ENCODE data around the gene ADAMTSL1. TPM values are rescaled to one million over a fixed set of nuclear protein-coding genes. Genes with fewer than 3 reads are reported as not detected.

Gene ADAMTSL1
- total RNA-seq, 3 donors from 2014 or later = 3.6 to 7.5 (median 4.2) TPM

DNA sequence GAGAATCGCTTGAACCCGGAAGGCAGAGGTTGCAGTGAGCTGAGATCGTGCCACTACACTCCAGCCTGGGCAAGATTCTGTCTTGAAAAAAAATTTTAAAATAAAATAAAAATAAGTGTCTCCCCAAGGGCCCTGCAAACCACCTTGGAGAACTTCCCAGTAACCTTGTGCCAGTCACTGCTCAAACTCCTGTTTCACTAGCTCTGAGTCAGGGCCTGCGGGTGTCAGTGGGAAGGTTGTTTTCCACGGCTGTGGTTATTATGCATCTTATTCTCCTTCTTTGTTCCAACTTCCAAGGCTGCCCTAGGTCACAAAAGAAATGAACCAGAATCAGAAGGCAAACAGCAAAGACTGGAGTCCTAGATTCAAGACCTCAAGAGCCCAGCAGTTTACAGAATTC lies 246.7 kb downstream of the ADAMTSL1 start:
- DNase-seq (ENCODE audit: low spot score in 2 of 2) = no peak
- H3K4me3 ChIP-seq = no peak overlapping the region
- H3K27ac ChIP-seq = no peak overlapping the region
- intact Hi-C loops (cut with DNase I; ENCODE audit: low total_unique reads) = no loop called here
- no peaks in the 10 kb centered on the region for H3K9me3 ChIP-seq
- no peaks in the 10 kb centered on the region for H3K36me3 ChIP-seq
- TF ChIP-seq POLR2A (IDR thresholded peaks at IDR 0.05) (no peak), CTCF (IDR thresholded peaks at IDR 0.05) (no peak), POLR2AphosphoS5 (IDR thresholded peaks at IDR 0.05) (no peak)
- no peaks in the 10 kb centered on the region for H3K27me3 ChIP-seq
- H3K4me1 ChIP-seq = no peaks in the 10 kb centered on the region

- Histone ChIP-seq H3K36me3 (no peaks in the 10 kb centered on the region), H3K4me3 (no peak overlapping the region), H3K9me3 (no peaks in the 10 kb centered on the region), H3K27me3 (no peaks in the 10 kb centered on the region), H3K27ac (no peak overlapping the region), H3K4me1 (no peaks in the 10 kb centered on the region)
- intact Hi-C loops (cut with DNase I; ENCODE audit: low total_unique reads) = no loop called here
- TF ChIP-seq POLR2AphosphoS5 (IDR thresholded peaks at IDR 0.05) = no peak
- TF ChIP-seq CTCF (IDR thresholded peaks at IDR 0.05) = no peak
- no peak for TF ChIP-seq POLR2A (IDR thresholded peaks at IDR 0.05)
- DNase-seq (ENCODE audit: low spot score in 2 of 2) = no peak
These were observed 247.5 kb downstream of the ADAMTSL1 start for GRCh38 chr9:18721267-18721994.

DNA sequence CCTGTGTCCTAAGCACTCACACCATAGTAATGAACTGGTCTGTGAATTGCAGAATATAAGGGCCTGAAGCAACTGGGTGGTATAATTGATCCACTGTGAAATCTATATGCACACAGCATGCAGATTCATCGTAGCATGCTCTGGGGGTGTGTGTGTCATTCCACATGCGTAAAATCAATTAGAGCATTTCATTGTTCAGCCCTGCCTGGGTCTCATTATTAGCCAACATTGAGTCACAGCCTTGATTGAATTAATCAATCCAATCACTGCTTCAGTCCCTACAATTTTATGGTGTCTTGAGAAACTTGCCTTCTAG lies 248.0 kb downstream of the ADAMTSL1 start:
- no peaks in the 10 kb centered on the region for H3K9me3 ChIP-seq
- intact Hi-C loops (cut with DNase I; ENCODE audit: low total_unique reads) = no loop called here
- no peak for TF ChIP-seq CTCF (IDR thresholded peaks at IDR 0.05)
- no peak for TF ChIP-seq POLR2A (IDR thresholded peaks at IDR 0.05)
- TF ChIP-seq POLR2AphosphoS5 (IDR thresholded peaks at IDR 0.05) = no peak
- H3K27me3 ChIP-seq = no peaks in the 10 kb centered on the region
- no peak overlapping the region for H3K4me3 ChIP-seq
- no peak overlapping the region for H3K27ac ChIP-seq
- no peaks in the 10 kb centered on the region for H3K4me1 ChIP-seq
- no peaks in the 10 kb centered on the region for H3K36me3 ChIP-seq
- DNase-seq (ENCODE audit: low spot score in 2 of 2) = no peak

DNA sequence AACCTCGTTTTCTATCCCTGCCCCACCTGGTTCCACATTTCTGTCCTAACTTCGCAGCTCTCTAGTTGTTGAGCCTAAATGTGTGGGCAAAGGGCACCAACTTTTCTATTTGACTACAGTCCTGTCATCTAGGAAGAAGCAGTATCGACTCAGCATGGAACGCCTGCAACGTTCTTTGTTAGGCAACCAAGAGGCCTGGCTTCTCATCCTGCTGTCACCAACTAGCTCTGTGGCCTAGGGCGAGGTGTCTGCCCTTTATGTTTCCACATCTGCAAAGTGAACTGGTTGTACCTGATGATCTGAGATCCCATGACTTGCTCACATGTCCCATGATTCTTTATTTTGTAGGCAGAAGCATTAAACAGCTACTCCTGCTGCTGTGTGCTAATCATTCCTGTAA lies 248.9 kb downstream of the ADAMTSL1 start:
- H3K27me3 ChIP-seq = no peaks in the 10 kb centered on the region
- H3K27ac ChIP-seq = no peak overlapping the region
- H3K9me3 ChIP-seq = no peaks in the 10 kb centered on the region
- DNase-seq (ENCODE audit: low spot score in 2 of 2) = no peak
- H3K36me3 ChIP-seq = no peaks in the 10 kb centered on the region
- H3K4me1 ChIP-seq = no peaks in the 10 kb centered on the region
- H3K4me3 ChIP-seq = no peak overlapping the region
- TF ChIP-seq POLR2AphosphoS5 (IDR thresholded peaks at IDR 0.05) (no peak), POLR2A (IDR thresholded peaks at IDR 0.05) (no peak), CTCF (IDR thresholded peaks at IDR 0.05) (no peak)
- intact Hi-C loops (cut with DNase I; ENCODE audit: low total_unique reads) = no loop called here

GRCh38 chr9:18723366-18723765 lies 249.4 kb downstream of the ADAMTSL1 start:
- no peak overlapping the region for H3K4me3 ChIP-seq
- no peak overlapping the region for H3K27ac ChIP-seq
- no peak for DNase-seq (ENCODE audit: low spot score in 2 of 2)
- H3K27me3 ChIP-seq = no peaks in the 10 kb centered on the region
- H3K9me3 ChIP-seq = no peaks in the 10 kb centered on the region
- intact Hi-C loops (cut with DNase I; ENCODE audit: low total_unique reads) = no loop called here
- H3K4me1 ChIP-seq = no peaks in the 10 kb centered on the region
- TF ChIP-seq POLR2A (IDR thresholded peaks at IDR 0.05) = no peak
- TF ChIP-seq CTCF (IDR thresholded peaks at IDR 0.05) = no peak
- no peak for TF ChIP-seq POLR2AphosphoS5 (IDR thresholded peaks at IDR 0.05)
- no peaks in the 10 kb centered on the region for H3K36me3 ChIP-seq
